ENCODE data around the gene MYO5C.

DNA sequence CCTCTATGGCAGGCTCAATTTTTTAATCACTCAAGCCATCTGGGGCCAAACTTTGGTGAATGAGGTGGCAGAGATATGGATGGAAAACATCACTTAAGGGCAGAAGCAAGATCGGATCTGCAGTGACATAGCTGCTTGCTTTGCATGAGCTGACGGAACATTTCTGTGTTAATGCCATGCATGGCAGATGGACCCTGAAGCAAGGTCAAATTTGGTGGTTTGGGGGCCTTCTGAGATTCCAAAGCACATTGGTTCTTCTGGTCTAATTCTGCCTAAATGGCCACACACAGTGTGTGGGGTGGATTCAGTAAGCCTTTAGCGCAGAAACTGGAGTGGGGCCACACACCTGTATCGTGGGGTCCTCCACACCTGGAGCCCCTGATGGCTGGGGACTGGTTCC, 144.7 kb downstream of the MYO5C start:
- TF ChIP-seq, protein P1, sequence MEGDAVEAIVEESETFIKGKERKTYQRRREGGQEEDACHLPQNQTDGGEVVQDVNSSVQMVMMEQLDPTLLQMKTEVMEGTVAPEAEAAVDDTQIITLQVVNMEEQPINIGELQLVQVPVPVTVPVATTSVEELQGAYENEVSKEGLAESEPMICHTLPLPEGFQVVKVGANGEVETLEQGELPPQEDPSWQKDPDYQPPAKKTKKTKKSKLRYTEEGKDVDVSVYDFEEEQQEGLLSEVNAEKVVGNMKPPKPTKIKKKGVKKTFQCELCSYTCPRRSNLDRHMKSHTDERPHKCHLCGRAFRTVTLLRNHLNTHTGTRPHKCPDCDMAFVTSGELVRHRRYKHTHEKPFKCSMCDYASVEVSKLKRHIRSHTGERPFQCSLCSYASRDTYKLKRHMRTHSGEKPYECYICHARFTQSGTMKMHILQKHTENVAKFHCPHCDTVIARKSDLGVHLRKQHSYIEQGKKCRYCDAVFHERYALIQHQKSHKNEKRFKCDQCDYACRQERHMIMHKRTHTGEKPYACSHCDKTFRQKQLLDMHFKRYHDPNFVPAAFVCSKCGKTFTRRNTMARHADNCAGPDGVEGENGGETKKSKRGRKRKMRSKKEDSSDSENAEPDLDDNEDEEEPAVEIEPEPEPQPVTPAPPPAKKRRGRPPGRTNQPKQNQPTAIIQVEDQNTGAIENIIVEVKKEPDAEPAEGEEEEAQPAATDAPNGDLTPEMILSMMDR (IDR thresholded peaks at IDR 0.05), result no peak
- no peak for TF ChIP-seq POLR2A (IDR thresholded peaks at IDR 0.05)

Measured in esophagus squamous epithelium (tissue), 4 donors.